T-helper 22 cell (primary cell): ENCODE data around the gene RABGGTB.
"Not testable (repeated sequence)": the region's sequence is repeated elsewhere in the genome, so short reads cannot be mapped to it uniquely, and the experiment has no call there.

Experiments
- DNase-seq: peaks from one replicate; pipeline ENCODE4 v3.0.0-alpha.2; 2020; ENCODE audit warnings: low read depth

RABGGTB gene

GRCh38 chr1:75785983-75786853 is at the start of gene RABGGTB:
Gene RABGGTB, plus strand, starts transcription at chr1:75786256. Its CDS starts 16 bp downstream, at chr1:75786272.
- DNase-seq = peak; percentile 81

- no peak for DNase-seq
Measured at GRCh38 chr1:75742047-75742625, 43.9 kb upstream of the RABGGTB start.

GRCh38 chr1:75745276-75745675 is 40.8 kb upstream of the RABGGTB start:
- DNase-seq = no peak

GRCh38 chr1:75757210-75757609 is 28.8 kb upstream of the RABGGTB start:
- not testable (repeated sequence) for DNase-seq

GRCh38 chr1:75758543-75758942 is 27.5 kb upstream of the RABGGTB start:
- not testable (repeated sequence) for DNase-seq

GRCh38 chr1:75764057-75764655 is 21.9 kb upstream of the RABGGTB start:
- no peak for DNase-seq

GRCh38 chr1:75765697-75766355 is 20.2 kb upstream of the RABGGTB start:
- no peak for DNase-seq

GRCh38 chr1:75768016-75768415 is 18.0 kb upstream of the RABGGTB start:
- DNase-seq = no peak

- no peak for DNase-seq
Measured at GRCh38 chr1:75770761-75771160, 15.3 kb upstream of the RABGGTB start.

GRCh38 chr1:75771978-75772377 is 14.1 kb upstream of the RABGGTB start:
- no peak for DNase-seq

- DNase-seq = not testable (repeated sequence)
Measured at GRCh38 chr1:75777812-75778211, 8.2 kb upstream of the RABGGTB start.

GRCh38 chr1:75778694-75779093 is 7.4 kb upstream of the RABGGTB start:
- not testable (repeated sequence) for DNase-seq

GRCh38 chr1:75780183-75780582 is 5.9 kb upstream of the RABGGTB start:
- DNase-seq = not testable (repeated sequence)

- not testable (repeated sequence) for DNase-seq
Measured at GRCh38 chr1:75783920-75784319, 2.1 kb upstream of the RABGGTB start.

- DNase-seq = no peak
Measured at GRCh38 chr1:75785320-75785982, 605 bp upstream of the RABGGTB start.

GRCh38 chr1:75786901-75787493 is 941 bp downstream of the RABGGTB start:
- DNase-seq = no peak

- no peak for DNase-seq
Measured at GRCh38 chr1:75787524-75787923, 1.5 kb downstream of the RABGGTB start.

GRCh38 chr1:75789988-75790387 is 3.9 kb downstream of the RABGGTB start:
- no peak for DNase-seq

- no peak for DNase-seq
Measured at GRCh38 chr1:75791022-75791421, 5.0 kb downstream of the RABGGTB start.

GRCh38 chr1:75792091-75792490 is 6.0 kb downstream of the RABGGTB start:
- DNase-seq = no peak

- DNase-seq = no peak
Measured at GRCh38 chr1:75794382-75794781, 8.3 kb downstream of the RABGGTB start.
